Inferior parietal cortex (tissue), 1 donor: ENCODE data around the gene KCNJ4.
"Not testable (repeated sequence)": the region's sequence is repeated elsewhere in the genome, so short reads cannot be mapped to it uniquely, and the experiment has no call there.

ENCODE experiments used
- DNase-seq: peaks from one replicate; pipeline ENCODE4 v3.0.0-alpha.2; 2016; ENCODE audit errors: extremely low spot score

The KCNJ4 gene

DNA sequence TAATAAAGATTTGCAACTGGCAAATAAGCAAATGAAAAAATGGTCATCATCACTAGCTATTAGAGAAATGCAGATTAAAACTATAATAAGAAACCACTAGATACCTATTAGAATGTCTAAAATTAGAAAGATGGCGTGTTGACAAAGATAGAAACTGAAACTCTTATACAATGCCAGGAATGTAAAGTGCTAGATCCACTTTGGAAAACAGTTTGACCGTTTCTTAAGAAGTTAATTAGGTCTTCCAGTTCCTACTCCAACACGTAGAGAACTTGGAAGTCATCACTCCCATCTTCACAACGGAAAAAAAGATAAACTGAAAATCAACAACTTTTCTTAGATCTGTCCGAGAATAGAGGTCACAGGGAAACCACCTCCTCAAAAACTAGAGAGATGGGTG lies 68.1 kb downstream of the KCNJ4 start:
- not testable (repeated sequence) for DNase-seq

DNA sequence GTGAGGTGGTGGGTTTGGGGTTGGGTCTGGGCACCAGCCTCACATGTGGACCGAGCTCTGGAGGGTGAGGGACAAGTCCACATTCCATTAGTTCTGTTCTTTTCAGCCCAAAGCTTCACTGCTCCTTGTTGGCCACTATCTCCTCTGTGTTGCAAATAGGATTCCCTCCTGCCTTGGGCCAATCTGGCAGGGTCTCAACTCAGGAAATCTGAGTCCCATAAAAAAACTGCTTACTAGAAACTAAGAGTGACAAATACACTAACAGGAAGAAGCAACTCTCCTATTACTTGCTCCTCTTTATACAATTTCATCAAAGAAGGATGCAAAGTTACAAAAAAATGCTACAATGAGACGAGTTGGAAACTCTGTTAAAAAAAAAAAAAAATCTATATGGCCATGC lies 71.6 kb downstream of the KCNJ4 start:
- DNase-seq = no peak

DNA sequence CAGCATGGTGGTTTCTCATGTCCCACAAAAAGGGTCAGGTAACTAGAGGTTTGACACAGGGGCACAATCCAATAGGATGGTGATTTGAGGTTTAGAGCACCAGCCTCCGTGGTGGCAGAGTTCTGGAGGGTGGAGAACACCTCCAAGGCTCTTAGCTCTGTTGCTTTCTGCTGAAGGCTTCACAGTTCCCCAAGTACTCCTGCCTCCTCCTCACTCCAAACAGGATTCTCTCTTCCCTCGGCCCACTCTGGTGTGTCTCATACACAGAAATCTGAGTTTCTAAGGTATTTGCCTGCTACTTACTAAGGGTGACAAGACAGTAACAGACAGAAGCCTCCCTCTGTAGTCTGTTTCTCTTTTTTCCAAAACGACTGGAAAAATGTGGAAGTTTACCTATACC lies 73.6 kb downstream of the KCNJ4 start:
- not testable (repeated sequence) for DNase-seq
